ENCODE results near the gene NAV2.

Gene NAV2

GRCh38 chr11:20048707-20049106 is 336.1 kb downstream of the NAV2 start:
- Histone ChIP-seq H3K4me1 (ENCODE audit: control insufficient read depth, insufficient read depth, low read length) (peaks cover 24% of the 10 kb centered on the region), H3K4me3 (ENCODE audit: low read depth, low read length) (no peak overlapping the region), H3K9me3 (ENCODE audit: control insufficient read depth, insufficient read depth, low read length) (no peaks in the 10 kb centered on the region), H3K27ac (ENCODE audit: low read depth, low read length) (no peak overlapping the region), H3K9ac (ENCODE audit: low read depth, low read length) (no peak overlapping the region), H3K27me3 (ENCODE audit: control insufficient read depth, insufficient read depth, low read length) (no peaks in the 10 kb centered on the region), H3K36me3 (ENCODE audit: control insufficient read depth, insufficient read depth, low read length) (peaks cover 88% of the 10 kb centered on the region)

- H3K4me1 ChIP-seq (ENCODE audit: control insufficient read depth, insufficient read depth, low read length) = peaks cover 24% of the 10 kb centered on the region
- H3K4me3 ChIP-seq (ENCODE audit: low read depth, low read length) = no peak overlapping the region
- no peak overlapping the region for H3K9ac ChIP-seq (ENCODE audit: low read depth, low read length)
- H3K27ac ChIP-seq (ENCODE audit: low read depth, low read length) = no peak overlapping the region
- H3K36me3 ChIP-seq (ENCODE audit: control insufficient read depth, insufficient read depth, low read length) = peaks cover 88% of the 10 kb centered on the region
- no peaks in the 10 kb centered on the region for H3K27me3 ChIP-seq (ENCODE audit: control insufficient read depth, insufficient read depth, low read length)
- H3K9me3 ChIP-seq (ENCODE audit: control insufficient read depth, insufficient read depth, low read length) = no peaks in the 10 kb centered on the region
These were observed 336.6 kb downstream of the NAV2 start for GRCh38 chr11:20049231-20049630.

DNA sequence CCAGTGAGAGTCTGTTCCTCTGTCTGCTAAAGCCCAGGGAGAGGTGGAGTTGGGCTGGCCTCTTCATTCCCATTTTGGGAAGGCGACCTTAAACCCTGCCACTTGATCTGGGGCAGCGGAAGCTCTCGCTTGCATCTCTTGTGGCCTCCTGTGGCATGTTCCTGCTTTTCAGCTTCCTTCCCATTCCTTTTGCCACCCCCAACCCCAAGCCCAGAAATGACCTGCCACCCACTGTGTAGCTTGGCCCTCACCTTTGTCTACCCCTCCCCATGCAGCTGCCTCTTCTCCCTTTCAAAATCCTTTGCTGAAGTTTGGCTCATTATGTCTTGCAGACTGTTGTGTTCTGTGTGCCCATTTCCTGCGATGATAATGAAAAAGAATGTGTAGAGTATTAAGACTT is 337.4 kb downstream of the NAV2 start:
- Histone ChIP-seq H3K27me3 (ENCODE audit: control insufficient read depth, insufficient read depth, low read length) (no peaks in the 10 kb centered on the region), H3K9ac (ENCODE audit: low read depth, low read length) (no peak overlapping the region), H3K9me3 (ENCODE audit: control insufficient read depth, insufficient read depth, low read length) (no peaks in the 10 kb centered on the region), H3K27ac (ENCODE audit: low read depth, low read length) (peak overlapping the region; percentile 48), H3K4me1 (ENCODE audit: control insufficient read depth, insufficient read depth, low read length) (peaks cover 24% of the 10 kb centered on the region), H3K4me3 (ENCODE audit: low read depth, low read length) (no peak overlapping the region), H3K36me3 (ENCODE audit: control insufficient read depth, insufficient read depth, low read length) (peaks cover 88% of the 10 kb centered on the region)

- Histone ChIP-seq H3K9me3 (ENCODE audit: control insufficient read depth, insufficient read depth, low read length) (no peaks in the 10 kb centered on the region), H3K36me3 (ENCODE audit: control insufficient read depth, insufficient read depth, low read length) (peaks cover 88% of the 10 kb centered on the region), H3K27ac (ENCODE audit: low read depth, low read length) (peak overlapping the region; percentile 48)
These were observed 338.1 kb downstream of the NAV2 start for GRCh38 chr11:20050551-20051333.

GRCh38 chr11:20051469-20052399 is 339.1 kb downstream of the NAV2 start:
- peaks cover 90% of the 10 kb centered on the region for H3K36me3 ChIP-seq (ENCODE audit: control insufficient read depth, insufficient read depth, low read length)
- H3K27ac ChIP-seq (ENCODE audit: low read depth, low read length) = peak overlapping the region; percentile 48
- H3K4me1 ChIP-seq (ENCODE audit: control insufficient read depth, insufficient read depth, low read length) = peaks cover 29% of the 10 kb centered on the region
- no peak overlapping the region for H3K4me3 ChIP-seq (ENCODE audit: low read depth, low read length)
- H3K27me3 ChIP-seq (ENCODE audit: control insufficient read depth, insufficient read depth, low read length) = no peaks in the 10 kb centered on the region
- no peak overlapping the region for H3K9ac ChIP-seq (ENCODE audit: low read depth, low read length)
- H3K9me3 ChIP-seq (ENCODE audit: control insufficient read depth, insufficient read depth, low read length) = no peaks in the 10 kb centered on the region

More at GRCh38 chr11:20050551-20051333, 338.1 kb downstream of the NAV2 start:
- no peak overlapping the region for H3K4me3 ChIP-seq (ENCODE audit: low read depth, low read length)
- no peak overlapping the region for H3K9ac ChIP-seq (ENCODE audit: low read depth, low read length)
- H3K4me1 ChIP-seq (ENCODE audit: control insufficient read depth, insufficient read depth, low read length) = peaks cover 24% of the 10 kb centered on the region
- H3K27me3 ChIP-seq (ENCODE audit: control insufficient read depth, insufficient read depth, low read length) = no peaks in the 10 kb centered on the region

DNA sequence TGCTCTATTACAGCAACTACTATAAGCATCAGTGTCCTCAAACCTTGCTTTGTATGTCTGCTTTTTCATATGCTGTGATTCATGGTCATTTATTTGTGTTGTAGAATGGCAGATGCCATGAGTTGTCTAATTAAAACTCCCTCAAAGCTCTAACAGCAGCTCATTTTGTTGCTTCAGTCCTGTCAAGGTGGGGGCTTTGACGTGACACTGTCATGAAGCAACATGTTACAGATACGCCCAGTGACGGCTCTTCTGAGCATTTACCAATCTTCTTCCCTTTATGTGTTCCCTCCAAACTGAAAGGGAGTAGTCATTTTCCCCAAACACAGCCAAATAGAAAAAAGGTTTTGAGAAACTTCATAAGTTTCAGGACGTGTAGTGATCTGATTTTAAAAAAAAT is 340.9 kb downstream of the NAV2 start:
- H3K27me3 ChIP-seq (ENCODE audit: control insufficient read depth, insufficient read depth, low read length) = no peaks in the 10 kb centered on the region
- H3K27ac ChIP-seq (ENCODE audit: low read depth, low read length) = no peak overlapping the region
- no peak overlapping the region for H3K9ac ChIP-seq (ENCODE audit: low read depth, low read length)
- no peak overlapping the region for H3K4me3 ChIP-seq (ENCODE audit: low read depth, low read length)
- no peaks in the 10 kb centered on the region for H3K9me3 ChIP-seq (ENCODE audit: control insufficient read depth, insufficient read depth, low read length)
- H3K4me1 ChIP-seq (ENCODE audit: control insufficient read depth, insufficient read depth, low read length) = peaks cover 36% of the 10 kb centered on the region
- H3K36me3 ChIP-seq (ENCODE audit: control insufficient read depth, insufficient read depth, low read length) = peaks cover 90% of the 10 kb centered on the region

DNA sequence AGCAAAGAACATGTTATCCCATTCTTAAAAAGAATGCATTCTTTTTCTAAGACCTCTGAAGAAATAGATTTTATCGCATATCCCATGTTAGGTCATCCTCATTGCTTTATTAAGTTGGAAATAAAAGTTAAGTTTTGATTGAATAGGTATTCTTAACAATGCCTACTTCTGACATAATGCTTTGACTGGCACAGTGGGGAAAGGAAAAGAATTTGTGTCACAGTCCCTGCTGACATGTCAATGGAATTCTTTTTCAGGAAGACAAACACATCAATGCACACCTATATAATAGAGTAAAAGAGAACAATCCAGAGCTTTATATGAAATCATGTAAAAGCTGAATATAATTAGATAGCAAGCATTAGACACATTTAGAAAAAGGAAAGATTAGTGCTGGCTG is 341.9 kb downstream of the NAV2 start:
- Histone ChIP-seq H3K36me3 (ENCODE audit: control insufficient read depth, insufficient read depth, low read length) (peaks cover 90% of the 10 kb centered on the region), H3K27me3 (ENCODE audit: control insufficient read depth, insufficient read depth, low read length) (no peaks in the 10 kb centered on the region), H3K9ac (ENCODE audit: low read depth, low read length) (no peak overlapping the region), H3K4me1 (ENCODE audit: control insufficient read depth, insufficient read depth, low read length) (peaks cover 31% of the 10 kb centered on the region), H3K4me3 (ENCODE audit: low read depth, low read length) (no peak overlapping the region), H3K9me3 (ENCODE audit: control insufficient read depth, insufficient read depth, low read length) (no peaks in the 10 kb centered on the region), H3K27ac (ENCODE audit: low read depth, low read length) (no peak overlapping the region)

DNA sequence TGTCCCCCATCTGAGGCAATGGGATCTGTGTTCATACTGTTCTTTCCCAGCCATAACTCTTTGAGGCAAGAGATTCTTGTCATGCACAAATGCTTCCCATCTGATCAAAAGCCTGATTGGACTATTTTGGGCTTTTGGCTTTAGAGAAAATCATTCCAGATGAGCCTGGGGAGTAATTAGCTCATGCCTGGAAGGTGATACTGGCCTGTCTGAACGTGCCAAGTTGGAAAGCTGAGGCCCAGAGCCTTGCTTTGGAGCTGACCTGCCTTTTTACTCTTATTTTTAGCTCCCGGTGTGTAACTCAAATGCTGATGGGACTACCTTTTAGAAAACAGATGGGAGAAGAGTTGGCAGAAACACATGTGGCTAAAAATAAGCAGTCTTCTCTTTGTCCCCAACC is 342.7 kb downstream of the NAV2 start:
- H3K9ac ChIP-seq (ENCODE audit: low read depth, low read length) = no peak overlapping the region
- no peak overlapping the region for H3K4me3 ChIP-seq (ENCODE audit: low read depth, low read length)
- H3K36me3 ChIP-seq (ENCODE audit: control insufficient read depth, insufficient read depth, low read length) = peaks cover 93% of the 10 kb centered on the region
- H3K4me1 ChIP-seq (ENCODE audit: control insufficient read depth, insufficient read depth, low read length) = peaks cover 24% of the 10 kb centered on the region
- no peak overlapping the region for H3K27ac ChIP-seq (ENCODE audit: low read depth, low read length)
- H3K27me3 ChIP-seq (ENCODE audit: control insufficient read depth, insufficient read depth, low read length) = no peaks in the 10 kb centered on the region
- no peaks in the 10 kb centered on the region for H3K9me3 ChIP-seq (ENCODE audit: control insufficient read depth, insufficient read depth, low read length)

GRCh38 chr11:20056109-20056949 is 343.7 kb downstream of the NAV2 start:
- Histone ChIP-seq H3K9me3 (ENCODE audit: control insufficient read depth, insufficient read depth, low read length) (no peaks in the 10 kb centered on the region), H3K36me3 (ENCODE audit: control insufficient read depth, insufficient read depth, low read length) (peaks cover 97% of the 10 kb centered on the region), H3K27ac (ENCODE audit: low read depth, low read length) (no peak overlapping the region), H3K4me3 (ENCODE audit: low read depth, low read length) (no peak overlapping the region), H3K27me3 (ENCODE audit: control insufficient read depth, insufficient read depth, low read length) (no peaks in the 10 kb centered on the region), H3K9ac (ENCODE audit: low read depth, low read length) (0 out of 2 replicates have a peak overlapping the region, but pooled peaks have one; percentile 13), H3K4me1 (ENCODE audit: control insufficient read depth, insufficient read depth, low read length) (peaks cover 14% of the 10 kb centered on the region)
